Vagina (tissue), 2 donors: Measurements from ENCODE around the gene SRGAP3. TPM values are rescaled to one million over a fixed set of nuclear protein-coding genes. Genes with fewer than 3 reads are reported as not detected.

Experiments used
- DNase-seq, 2 donors: peaks; one replicate each; pipeline ENCODE4 v3.0.0-alpha.2; 2017; ENCODE audit errors: extremely low spot score in 2 of 2
- H3K27ac ChIP-seq: fragments of 200-600 bp; sonication (generic); one replicate; pipeline ENCODE4 v1.5.1; 2019
- H3K27me3 ChIP-seq: fragments of 200-600 bp; sonication (generic); one replicate; pipeline ENCODE4 v1.5.1; 2019
- H3K36me3 ChIP-seq, 2 donors: fragments of 200-600 bp; sonication (generic); one replicate each; pipeline ENCODE4 v1.5.1; 2017 to 2019
- H3K4me1 ChIP-seq: fragments of 200-600 bp; sonication (generic); one replicate; pipeline ENCODE4 v1.5.1; 2019
- H3K4me3 ChIP-seq, 2 donors: fragments of 200-600 bp; sonication (generic); 1 replicate in 1 of 2; 2 replicates in 1 of 2; pipeline ENCODE4 v1.5.1; 2016 to 2019
- H3K9me3 ChIP-seq: fragments of 200-600 bp; sonication (generic); one replicate; pipeline ENCODE4 v1.5.1; 2019
- CTCF ChIP-seq, 3 experiments: fragments of 450-650 bp in 2 of 3; fragments of 200-600 bp in 1 of 3; sonication (generic) in 1 of 3; IDR thresholded peaks; one replicate each; pipeline ENCODE4 v1.5.1; 2017 to 2019; ENCODE audit warnings: antibody characterized with exemption in 3 of 3, mild to moderate bottlenecking in 2 of 3, moderate library complexity in 2 of 3
- POLR2A ChIP-seq, 2 donors: fragments of 450-650 bp; IDR thresholded peaks; one replicate each; pipeline ENCODE4 v1.6.1; 2017; ENCODE audit warnings: antibody characterized with exemption in 2 of 2, mild to moderate bottlenecking in 2 of 2, moderate library complexity in 2 of 2
- POLR2AphosphoS5 ChIP-seq, 2 donors: sonication (generic); formaldehyde crosslinking; IDR thresholded peaks; one replicate each; pipeline ENCODE4 v1.9.0; 2017; ENCODE audit warnings: antibody characterized with exemption in 2 of 2, mild to moderate bottlenecking in 2 of 2, low read depth in 1 of 2; ENCODE audit not compliant: insufficient read depth in 1 of 2
- intact Hi-C: fragments of 100-400 bp; cut with DNase I; formaldehyde crosslinking; loops from one replicate; pipeline ENCODE4 v1.15.1; 2023
- total RNA-seq: library from RNA; depleted of rRNA; stranded (reverse); fragments of >200 nt; gene quantifications from one replicate; pipeline ENCODE4 v1.2.3, GENCODE V29; 2016

The SRGAP3 gene
- total RNA-seq, 1 donor from 2014 or later = 20.6 TPM

- DNase-seq = no peak
- Histone ChIP-seq H3K4me3 (no peak overlapping the region), H3K27ac (no peak overlapping the region), H3K36me3 (no peaks in the 10 kb centered on the region), H3K4me1 (peaks cover 22% of the 10 kb centered on the region), H3K9me3 (no peaks in the 10 kb centered on the region), H3K27me3 (peaks cover 4% of the 10 kb centered on the region)
- intact Hi-C loops = no loop called here
- no peak for TF ChIP-seq POLR2A (IDR thresholded peaks at IDR 0.05)
- no peak for TF ChIP-seq POLR2AphosphoS5 (IDR thresholded peaks at IDR 0.05; ENCODE audit: insufficient read depth in 1 of 2, low read depth in 1 of 2)
- no peak for TF ChIP-seq CTCF (IDR thresholded peaks at IDR 0.05)
These were observed 284.7 kb downstream of the SRGAP3 start for GRCh38 chr3:8964436-8965370.

- no peaks in the 10 kb centered on the region for H3K27me3 ChIP-seq
- H3K9me3 ChIP-seq = no peaks in the 10 kb centered on the region
- H3K27ac ChIP-seq = peak within 1 kb of the TSS; percentile 75
- H3K4me1 ChIP-seq = peaks cover 22% of the 10 kb centered on the region
- no peaks in the 10 kb centered on the region for H3K36me3 ChIP-seq
- TF ChIP-seq POLR2AphosphoS5 (IDR thresholded peaks at IDR 0.05; ENCODE audit: insufficient read depth in 1 of 2, low read depth in 1 of 2) (peak; percentile 88 to 98), CTCF (IDR thresholded peaks at IDR 0.05) (no peak)
- intact Hi-C loops = no loop called here
- no peak for DNase-seq
- H3K4me3 ChIP-seq = peak within 1 kb of the TSS; percentile 81 to 90
These were observed 286.2 kb downstream of the SRGAP3 start, which contains the start of gene RAD18 for GRCh38 chr3:8963137-8963853. Gene RAD18 (minus strand): TSS chr3:8963472. CDS start chr3:8963385, 87 bp downstream.

GRCh38 chr3:8962226-8962861 is 287.1 kb downstream of the SRGAP3 start:
- Histone ChIP-seq H3K4me3 (peak overlapping the region; percentile 81 to 90), H3K4me1 (peaks cover 22% of the 10 kb centered on the region), H3K27me3 (no peaks in the 10 kb centered on the region), H3K27ac (peak overlapping the region; percentile 75), H3K36me3 (no peaks in the 10 kb centered on the region), H3K9me3 (no peaks in the 10 kb centered on the region)
- intact Hi-C loops = no loop called here
- no peak for DNase-seq
- TF ChIP-seq POLR2AphosphoS5 (IDR thresholded peaks at IDR 0.05; ENCODE audit: insufficient read depth in 1 of 2, low read depth in 1 of 2) = no peak
- no peak for TF ChIP-seq POLR2A (IDR thresholded peaks at IDR 0.05)
- TF ChIP-seq CTCF (IDR thresholded peaks at IDR 0.05) = no peak

GRCh38 chr3:8959668-8960067 is 289.8 kb downstream of the SRGAP3 start:
- DNase-seq = no peak
- Histone ChIP-seq H3K4me1 (peaks cover 22% of the 10 kb centered on the region), H3K36me3 (peaks cover 0 to 5% of the 10 kb centered on the region in 2 donors), H3K27ac (no peak overlapping the region), H3K27me3 (no peaks in the 10 kb centered on the region), H3K9me3 (no peaks in the 10 kb centered on the region), H3K4me3 (no peak overlapping the region)
- intact Hi-C loops = no loop called here
- TF ChIP-seq POLR2AphosphoS5 (IDR thresholded peaks at IDR 0.05; ENCODE audit: insufficient read depth in 1 of 2, low read depth in 1 of 2) = no peak
- no peak for TF ChIP-seq POLR2A (IDR thresholded peaks at IDR 0.05)
- no peak for TF ChIP-seq CTCF (IDR thresholded peaks at IDR 0.05)
